IPS-20b (cell line): Measurements from ENCODE around the gene ERICH2.
"Not testable (repeated sequence)": the region's sequence is repeated elsewhere in the genome, so short reads cannot be mapped to it uniquely, and the experiment has no call there.

ENCODE experiments used
- H3K27ac ChIP-seq: one replicate; pipeline ENCODE4 v1.5.1; 2013; ENCODE audit warnings: low read length
- H3K27me3 ChIP-seq: 2 replicates; pipeline ENCODE4 v1.6.1; 2013; ENCODE audit warnings: mild to moderate bottlenecking, low read length, inconsistent platforms; ENCODE audit not compliant: insufficient read depth
- H3K36me3 ChIP-seq: 2 replicates; pipeline ENCODE4 v1.6.1; 2013; ENCODE audit warnings: low read depth, mild to moderate bottlenecking, inconsistent platforms, low read length, moderate library complexity; ENCODE audit not compliant: insufficient read depth
- H3K4me1 ChIP-seq: 2 replicates; pipeline ENCODE4 v1.6.1; 2013; ENCODE audit warnings: mild to moderate bottlenecking, control low read depth, inconsistent platforms, low read length, moderate library complexity; ENCODE audit not compliant: insufficient read depth
- H3K4me3 ChIP-seq: 2 replicates; pipeline ENCODE4 v1.5.1; 2013; ENCODE audit warnings: mild to moderate bottlenecking, low read length, inconsistent platforms
- H3K9ac ChIP-seq: 2 replicates; pipeline ENCODE4 v1.6.1; 2013; ENCODE audit warnings: low read depth, mild to moderate bottlenecking, inconsistent platforms, low read length, moderate library complexity
- H3K9me3 ChIP-seq: 2 replicates; pipeline ENCODE4 v1.6.1; 2013; ENCODE audit warnings: mild to moderate bottlenecking, low read depth, low read length, inconsistent platforms; ENCODE audit not compliant: insufficient read depth

Gene ERICH2, protein sequence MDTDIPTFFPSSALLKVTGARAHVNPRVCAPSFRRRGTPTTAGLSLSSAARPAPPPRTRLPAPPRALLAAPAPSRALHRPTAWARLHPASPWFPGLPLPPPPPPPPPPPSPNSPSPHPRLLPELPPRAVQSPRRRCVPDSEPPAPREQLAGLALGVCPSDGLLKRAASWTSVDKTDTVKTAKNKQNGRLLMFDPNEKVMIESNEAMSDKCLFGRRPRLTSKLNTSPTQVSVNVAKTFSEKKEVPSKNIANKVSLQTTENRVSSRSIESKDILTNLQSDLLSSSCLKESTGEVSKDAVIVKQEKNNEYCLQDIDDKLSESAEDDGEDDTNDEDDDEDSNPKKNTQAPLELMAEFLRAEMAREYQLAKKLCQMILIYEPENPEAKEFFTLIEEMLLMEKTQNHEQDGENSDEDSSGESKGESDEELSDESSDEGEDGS

GRCh38 chr2:170770008-170770605 lies at the start of gene ERICH2:
ERICH2 (plus strand) TSS chr2:170770378; CDS start chr2:170770682, 304 bp downstream.
- Histone ChIP-seq H3K36me3 (no peaks in the 10 kb centered on the region), H3K27me3 (peaks cover 8% of the 10 kb centered on the region; the same call in 1 of the 2 replicates), H3K4me1 (peaks cover 13% of the 10 kb centered on the region; the same call in 1 of the 2 replicates), H3K9me3 (no peaks in the 10 kb centered on the region), H3K9ac (peak within 1 kb of the TSS; percentile 85; the same call in 1 of the 2 replicates), H3K4me3 (peak within 1 kb of the TSS; percentile 92), H3K27ac (peak within 1 kb of the TSS; percentile 52)

DNA sequence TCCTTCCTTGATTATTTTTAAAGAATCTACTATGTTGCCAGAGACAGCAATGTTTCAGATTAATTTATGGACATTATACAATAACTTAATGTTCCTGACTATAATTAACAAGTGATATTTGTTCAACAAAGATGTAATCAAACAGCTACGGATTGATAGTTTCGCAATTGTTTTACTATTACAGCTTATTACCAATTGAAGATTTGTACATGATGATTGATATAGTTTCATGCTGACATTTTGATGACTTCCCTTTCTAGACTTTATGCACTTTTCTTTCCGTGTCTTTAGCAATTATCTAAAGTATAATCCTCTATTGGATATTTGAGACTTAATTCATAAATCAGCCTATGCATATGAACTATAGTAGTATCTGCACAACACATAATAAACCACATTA lies 48.5 kb upstream of the ERICH2 start:
- Histone ChIP-seq H3K27me3 (peaks cover 53% of the 10 kb centered on the region), H3K4me1 (no peaks in the 10 kb centered on the region), H3K27ac (no peak overlapping the region)

GRCh38 chr2:170722301-170722700 lies 47.9 kb upstream of the ERICH2 start:
- H3K9me3 ChIP-seq = no peaks in the 10 kb centered on the region; the same call in 1 of the 2 replicates
- H3K9ac ChIP-seq = no peak overlapping the region
- no peak overlapping the region for H3K4me3 ChIP-seq
- no peaks in the 10 kb centered on the region; the same call in 1 of the 2 replicates for H3K36me3 ChIP-seq
- H3K27ac ChIP-seq = no peak overlapping the region
- peaks cover 47% of the 10 kb centered on the region for H3K27me3 ChIP-seq
- no peaks in the 10 kb centered on the region for H3K4me1 ChIP-seq

More for the DNA sequence above, 48.5 kb upstream of the ERICH2 start:
- Histone ChIP-seq H3K36me3 (no peaks in the 10 kb centered on the region; the same call in 1 of the 2 replicates), H3K9ac (no peak overlapping the region), H3K9me3 (no peaks in the 10 kb centered on the region; the same call in 1 of the 2 replicates), H3K4me3 (no peak overlapping the region)

- peaks cover 35% of the 10 kb centered on the region for H3K27me3 ChIP-seq
- H3K4me1 ChIP-seq = no peaks in the 10 kb centered on the region
- H3K9ac ChIP-seq = no peak overlapping the region
Measured at GRCh38 chr2:170723446-170723958, 46.7 kb upstream of the ERICH2 start.

GRCh38 chr2:170733798-170734600 lies 36.2 kb upstream of the ERICH2 start:
- no peaks in the 10 kb centered on the region for H3K4me1 ChIP-seq
- no peaks in the 10 kb centered on the region for H3K9me3 ChIP-seq
- no peaks in the 10 kb centered on the region for H3K27me3 ChIP-seq
- no peak overlapping the region for H3K27ac ChIP-seq
- H3K36me3 ChIP-seq = no peaks in the 10 kb centered on the region
- no peak overlapping the region for H3K4me3 ChIP-seq
- no peak overlapping the region for H3K9ac ChIP-seq

More at GRCh38 chr2:170723446-170723958, 46.7 kb upstream of the ERICH2 start:
- H3K27ac ChIP-seq = no peak overlapping the region
- H3K4me3 ChIP-seq = no peak overlapping the region
- H3K36me3 ChIP-seq = no peaks in the 10 kb centered on the region; the same call in 1 of the 2 replicates
- no peaks in the 10 kb centered on the region for H3K9me3 ChIP-seq

DNA sequence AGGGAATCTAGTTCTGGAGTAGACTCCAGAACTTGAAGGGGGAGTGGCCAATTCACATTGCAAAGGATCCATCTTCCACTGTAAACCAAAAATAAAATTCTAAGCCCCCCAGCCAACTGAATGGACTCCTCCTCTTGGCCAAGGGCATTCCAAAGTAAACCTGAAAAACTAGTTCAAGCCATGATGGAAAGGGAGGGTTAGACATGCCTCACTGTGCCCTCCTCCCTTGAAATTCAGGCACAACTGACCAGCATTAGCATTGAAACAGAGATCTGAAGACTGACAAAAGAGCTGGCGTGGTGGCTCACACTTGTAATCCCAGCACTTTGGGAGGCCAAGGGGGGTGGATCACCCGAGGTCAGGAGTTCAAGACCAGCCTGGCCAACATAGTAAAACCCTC lies 35.6 kb upstream of the ERICH2 start:
- not testable (repeated sequence) for H3K9me3 ChIP-seq, H3K4me1 ChIP-seq, H3K36me3 ChIP-seq, H3K27me3 ChIP-seq, H3K4me3 ChIP-seq, H3K9ac ChIP-seq, H3K27ac ChIP-seq

GRCh38 chr2:170736628-170737027 lies 33.5 kb upstream of the ERICH2 start:
- Histone ChIP-seq H3K36me3 (no peaks in the 10 kb centered on the region), H3K27ac (no peak overlapping the region), H3K4me3 (no peak overlapping the region), H3K27me3 (no peaks in the 10 kb centered on the region), H3K9me3 (no peaks in the 10 kb centered on the region), H3K9ac (no peak overlapping the region), H3K4me1 (no peaks in the 10 kb centered on the region)

DNA sequence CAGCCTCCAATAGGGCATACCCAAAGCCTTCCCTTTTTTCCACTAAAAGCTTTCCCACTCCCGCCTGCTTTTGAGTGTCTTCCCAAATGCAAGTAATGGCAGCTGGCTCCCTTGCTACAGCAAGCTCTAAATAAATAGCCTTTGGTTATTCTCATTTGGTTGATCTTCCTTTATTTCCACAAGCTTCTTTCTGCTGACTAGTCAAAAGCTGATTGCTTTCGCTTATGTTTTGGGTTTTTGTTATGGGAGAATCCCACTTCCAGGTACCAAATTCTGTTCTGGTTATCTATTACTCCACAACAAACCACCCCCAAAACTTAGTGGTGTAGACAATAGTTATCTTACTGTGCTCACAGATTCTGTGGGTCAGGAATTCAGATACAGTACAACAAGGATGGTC lies 32.8 kb upstream of the ERICH2 start:
- no peaks in the 10 kb centered on the region for H3K9me3 ChIP-seq
- H3K36me3 ChIP-seq = no peaks in the 10 kb centered on the region
- no peak overlapping the region for H3K27ac ChIP-seq
- H3K4me1 ChIP-seq = no peaks in the 10 kb centered on the region
- no peak overlapping the region for H3K4me3 ChIP-seq
- H3K9ac ChIP-seq = no peak overlapping the region
- H3K27me3 ChIP-seq = no peaks in the 10 kb centered on the region

DNA sequence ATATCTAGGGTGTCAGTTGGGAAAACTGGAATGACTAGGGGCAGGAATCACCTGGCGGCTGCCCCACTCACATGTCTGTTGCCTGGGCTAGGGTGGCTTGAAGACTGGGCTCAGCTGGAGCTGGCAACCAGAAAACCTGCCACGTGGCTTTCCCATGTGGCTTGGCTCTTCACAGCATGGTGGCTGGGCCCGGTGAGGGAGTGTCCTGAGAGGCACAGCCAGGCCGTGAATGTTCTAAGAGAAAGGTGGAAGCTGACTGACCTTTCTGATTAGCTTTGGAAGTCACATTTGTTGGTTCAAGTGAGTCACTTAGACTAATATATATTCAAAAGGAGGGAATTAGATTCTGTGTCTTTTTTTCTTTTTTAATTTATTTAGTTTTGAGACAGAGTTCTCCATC lies 32.4 kb upstream of the ERICH2 start:
- Histone ChIP-seq H3K27ac (no peak overlapping the region), H3K36me3 (no peaks in the 10 kb centered on the region), H3K9me3 (no peaks in the 10 kb centered on the region), H3K4me3 (no peak overlapping the region), H3K9ac (no peak overlapping the region), H3K4me1 (no peaks in the 10 kb centered on the region), H3K27me3 (no peaks in the 10 kb centered on the region)

DNA sequence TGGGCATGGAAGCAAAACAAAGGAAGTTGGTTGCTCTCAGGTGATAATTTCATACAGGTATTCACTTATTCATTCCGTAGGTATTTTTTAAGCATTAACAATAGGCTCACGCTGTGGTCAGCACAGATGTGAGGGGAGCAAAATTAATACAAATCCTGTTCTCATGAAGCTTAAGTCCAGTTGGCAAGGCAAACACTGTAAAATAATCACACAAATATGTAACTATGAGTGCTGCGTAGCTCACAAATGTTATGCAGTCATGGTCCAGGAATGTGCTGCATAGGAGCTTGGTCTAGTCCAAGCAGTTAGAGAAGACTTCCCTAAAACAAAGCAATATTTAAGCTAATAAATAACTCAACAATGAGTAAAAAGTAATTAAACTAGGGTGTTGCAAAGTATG lies 31.1 kb upstream of the ERICH2 start:
- no peaks in the 10 kb centered on the region for H3K4me1 ChIP-seq
- H3K4me3 ChIP-seq = no peak overlapping the region
- H3K27ac ChIP-seq = no peak overlapping the region
- H3K9ac ChIP-seq = no peak overlapping the region
- H3K9me3 ChIP-seq = no peaks in the 10 kb centered on the region
- no peaks in the 10 kb centered on the region for H3K27me3 ChIP-seq
- H3K36me3 ChIP-seq = no peaks in the 10 kb centered on the region

DNA sequence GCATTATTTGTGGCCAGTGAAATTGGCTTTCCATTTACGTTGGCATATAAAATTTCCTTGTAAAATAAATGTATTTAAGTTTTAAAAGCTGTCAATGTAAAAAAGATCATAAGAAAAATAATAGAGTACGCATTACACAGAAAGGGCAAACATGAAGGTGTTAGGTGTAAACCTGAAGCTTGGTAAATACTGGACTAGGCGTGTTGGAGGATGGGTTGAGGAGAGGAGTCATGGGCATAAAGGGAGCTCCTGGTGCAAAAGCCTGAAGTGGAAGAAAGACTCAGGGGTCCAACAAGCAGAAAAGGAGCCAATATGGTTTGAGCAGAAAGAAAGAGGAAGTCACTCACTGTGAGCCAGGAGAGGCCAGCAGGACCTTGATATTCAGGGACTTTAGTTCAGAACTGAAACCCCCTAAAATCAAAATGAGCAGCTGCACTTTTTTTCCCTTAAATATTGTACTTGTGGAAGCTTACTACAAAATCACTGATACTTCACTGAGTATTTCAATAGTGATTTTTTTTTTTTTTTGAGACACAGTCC lies 30.6 kb upstream of the ERICH2 start:
- Histone ChIP-seq H3K4me3 (no peak overlapping the region), H3K27ac (no peak overlapping the region), H3K27me3 (no peaks in the 10 kb centered on the region)

More for the DNA sequence above, 30.6 kb upstream of the ERICH2 start:
- Histone ChIP-seq H3K36me3 (no peaks in the 10 kb centered on the region), H3K9ac (no peak overlapping the region), H3K9me3 (no peaks in the 10 kb centered on the region), H3K4me1 (no peaks in the 10 kb centered on the region)
